Stimulated activated CD8-positive, alpha-beta memory T cell treated with anti-CD3 and anti-CD28 coated beads, Interleukin-15, amount 100 ng/mL, for 24 hours (primary cell): Measurements from ENCODE around the gene SPAG9.
"Not testable (repeated sequence)": the region's sequence is repeated elsewhere in the genome, so short reads cannot be mapped to it uniquely, and the experiment has no call there.

ENCODE experiments used
- DNase-seq: peaks from one replicate; pipeline ENCODE4 v3.0.0-alpha.2; 2020; ENCODE audit warnings: low read depth

The SPAG9 gene

GRCh38 chr17:50953831-50954601 lies 166.7 kb downstream of the SPAG9 start:
- DNase-seq, result no peak

GRCh38 chr17:50953518-50953830 lies 167.2 kb downstream of the SPAG9 start:
- no peak for DNase-seq

- DNase-seq, result no peak
Measured at GRCh38 chr17:50952889-50953288, 167.8 kb downstream of the SPAG9 start.

GRCh38 chr17:50952013-50952412 lies 168.7 kb downstream of the SPAG9 start:
- DNase-seq, result no peak

- no peak for DNase-seq
Measured at GRCh38 chr17:50949989-50950877, 170.4 kb downstream of the SPAG9 start.

- no peak for DNase-seq
Measured at GRCh38 chr17:50949128-50949988, 171.3 kb downstream of the SPAG9 start.

GRCh38 chr17:50948711-50949110 lies 172.0 kb downstream of the SPAG9 start:
- no peak for DNase-seq

- DNase-seq, result no peak
Measured at GRCh38 chr17:50947782-50948543, 172.7 kb downstream of the SPAG9 start.

- DNase-seq, result no peak
Measured at GRCh38 chr17:50946891-50947781, 173.5 kb downstream of the SPAG9 start.

GRCh38 chr17:50946223-50946890 lies 174.3 kb downstream of the SPAG9 start:
- DNase-seq, result no peak

- no peak for DNase-seq
Measured at GRCh38 chr17:50945779-50946222, 174.9 kb downstream of the SPAG9 start.

GRCh38 chr17:50944902-50945720 lies 175.6 kb downstream of the SPAG9 start:
- DNase-seq, result no peak

- peak; percentile 53 for DNase-seq
Measured at GRCh38 chr17:50944054-50944901, 176.4 kb downstream of the SPAG9 start.

GRCh38 chr17:50943575-50943933 lies 177.1 kb downstream of the SPAG9 start:
- DNase-seq, result no peak

- DNase-seq, result not testable (repeated sequence)
Measured at GRCh38 chr17:50941676-50942048, 179.0 kb downstream of the SPAG9 start.

- DNase-seq, result no peak
Measured at GRCh38 chr17:50939795-50940684, 180.6 kb downstream of the SPAG9 start.

- DNase-seq, result no peak
Measured at GRCh38 chr17:50939542-50939794, 181.2 kb downstream of the SPAG9 start.
